ENCODE measurements around the gene LTBP2.

DNA sequence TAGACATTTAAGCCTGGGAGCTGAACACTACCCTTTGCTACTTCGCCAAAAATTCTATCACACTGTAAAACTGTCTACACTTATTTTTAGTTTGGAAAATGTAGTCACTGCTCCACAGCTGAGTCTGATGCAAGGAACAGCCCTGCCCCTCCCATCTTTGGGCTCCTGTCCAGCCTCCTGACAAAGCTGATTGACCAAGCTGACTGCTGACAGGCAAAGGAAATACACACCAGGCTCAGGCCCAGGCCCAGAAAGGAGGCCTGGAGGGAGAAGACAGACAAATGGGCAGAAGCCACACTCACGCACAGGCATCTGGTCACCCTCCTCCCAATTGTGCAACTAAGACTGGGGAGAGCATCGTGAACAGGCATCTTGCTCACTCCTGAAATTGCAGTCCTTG is 63.2 kb downstream of the LTBP2 start:
- TF ChIP-seq CTCF (IDR thresholded peaks at IDR 0.05) (no peak), POLR2A (IDR thresholded peaks at IDR 0.05) (no peak)
